GM19452 (cell line): ENCODE data around the gene ITM2B.

Experiments
- ATAC-seq: cut with Tn5 transposase; IDR thresholded peaks from one replicate; pipeline ENCODE4 v1.9.1; 2021; ENCODE audit not compliant: unreplicated experiment

Gene ITM2B

GRCh38 chr13:48255090-48255489 lies 22.1 kb downstream of the ITM2B start:
- ATAC-seq, result no peak

DNA sequence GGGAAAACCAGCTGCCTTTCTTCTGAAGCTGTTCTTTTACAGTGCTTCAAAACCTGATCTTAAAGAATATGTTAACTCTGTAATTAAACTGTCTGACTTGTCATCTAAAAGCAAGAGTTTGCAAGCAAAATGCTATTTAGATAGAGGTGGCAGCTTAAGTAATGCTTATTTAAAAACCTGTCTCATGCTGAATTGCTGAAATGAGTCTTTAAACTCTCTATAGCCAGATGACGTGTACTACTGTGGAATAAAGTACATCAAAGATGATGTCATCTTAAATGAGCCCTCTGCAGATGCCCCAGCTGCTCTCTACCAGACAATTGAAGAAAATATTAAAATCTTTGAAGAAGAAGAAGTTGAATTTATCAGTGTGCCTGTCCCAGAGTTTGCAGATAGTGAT lies 22.9 kb downstream of the ITM2B start:
- ATAC-seq, result no peak

- no peak for ATAC-seq
Observed at GRCh38 chr13:48258002-48258401, 25.0 kb downstream of the ITM2B start.

DNA sequence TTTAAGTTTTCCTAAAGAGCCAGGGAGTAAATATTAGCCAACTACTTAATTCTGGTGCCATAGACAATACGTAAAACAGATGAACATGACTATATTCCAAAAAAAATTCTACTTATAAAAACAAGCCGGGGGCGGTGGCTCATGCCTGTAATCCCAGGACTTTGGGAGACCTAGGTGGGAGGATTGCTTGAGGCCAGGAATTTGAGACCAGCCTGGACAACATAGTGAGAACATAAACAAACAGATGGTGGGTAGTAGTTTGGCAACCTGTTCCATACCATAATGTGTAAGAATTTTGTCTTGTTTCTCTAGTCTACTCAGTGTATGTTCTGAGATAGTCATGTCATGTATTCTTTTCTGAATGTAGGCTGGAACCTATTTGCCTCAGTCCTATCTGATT lies 25.4 kb downstream of the ITM2B start:
- ATAC-seq, result no peak

- ATAC-seq, result no peak
Observed at GRCh38 chr13:48260970-48261369, 28.0 kb downstream of the ITM2B start.

DNA sequence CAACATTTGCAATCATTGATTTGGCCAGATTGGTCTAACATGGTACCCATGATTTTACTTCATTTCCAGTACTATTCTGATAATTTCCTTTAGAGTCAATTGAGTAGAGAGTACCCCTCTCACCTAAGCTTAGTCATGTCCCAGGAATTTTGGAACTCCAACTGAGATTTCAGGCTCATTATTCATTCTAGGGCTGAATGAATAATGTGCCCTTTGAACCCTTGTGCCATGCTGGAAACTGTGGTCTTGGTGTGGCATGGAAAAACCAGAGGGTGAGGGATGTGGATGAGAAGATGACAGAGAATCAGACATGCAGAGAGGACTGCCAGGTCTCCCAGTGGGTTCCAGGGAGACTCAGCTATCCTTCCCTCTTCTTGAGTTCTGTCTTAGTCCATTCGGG lies 30.2 kb downstream of the ITM2B start:
- ATAC-seq, result no peak

GRCh38 chr13:48264058-48264457 lies 31.1 kb downstream of the ITM2B start:
- ATAC-seq, result no peak

GRCh38 chr13:48265217-48265815 lies 32.3 kb downstream of the ITM2B start:
- no peak for ATAC-seq

DNA sequence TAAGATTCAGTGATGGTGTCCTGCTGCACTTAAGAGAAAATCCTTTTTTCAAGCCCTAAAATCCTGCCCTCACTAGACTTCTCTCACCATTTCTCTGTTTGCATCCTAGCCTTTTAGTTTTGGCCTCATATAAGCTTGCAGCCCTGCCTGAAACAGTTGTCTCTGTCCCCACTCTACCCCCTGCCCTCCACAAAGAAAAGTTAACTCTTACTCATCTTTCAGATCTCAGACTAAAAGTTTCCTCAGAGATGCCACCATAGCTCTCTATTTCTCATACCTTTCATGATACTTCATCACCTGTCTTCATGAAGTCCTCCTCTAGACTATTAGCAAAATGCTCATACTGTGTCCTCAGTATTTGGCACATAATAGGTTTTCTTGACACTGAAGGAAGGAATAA lies 33.1 kb downstream of the ITM2B start:
- ATAC-seq, result no peak

- ATAC-seq, result no peak
Observed at GRCh38 chr13:48266701-48267639, 34.0 kb downstream of the ITM2B start.

GRCh38 chr13:48268019-48268418 lies 35.0 kb downstream of the ITM2B start:
- no peak for ATAC-seq

GRCh38 chr13:48273346-48273745 lies 40.3 kb downstream of the ITM2B start:
- ATAC-seq, result no peak

- ATAC-seq, result no peak
Observed at GRCh38 chr13:48275507-48275906, 42.5 kb downstream of the ITM2B start.

GRCh38 chr13:48278806-48279205 lies 45.8 kb downstream of the ITM2B start:
- ATAC-seq, result no peak

GRCh38 chr13:48281556-48281955 lies 48.5 kb downstream of the ITM2B start:
- no peak for ATAC-seq

- no peak for ATAC-seq
Observed at GRCh38 chr13:48291730-48292129, 58.7 kb downstream of the ITM2B start.

DNA sequence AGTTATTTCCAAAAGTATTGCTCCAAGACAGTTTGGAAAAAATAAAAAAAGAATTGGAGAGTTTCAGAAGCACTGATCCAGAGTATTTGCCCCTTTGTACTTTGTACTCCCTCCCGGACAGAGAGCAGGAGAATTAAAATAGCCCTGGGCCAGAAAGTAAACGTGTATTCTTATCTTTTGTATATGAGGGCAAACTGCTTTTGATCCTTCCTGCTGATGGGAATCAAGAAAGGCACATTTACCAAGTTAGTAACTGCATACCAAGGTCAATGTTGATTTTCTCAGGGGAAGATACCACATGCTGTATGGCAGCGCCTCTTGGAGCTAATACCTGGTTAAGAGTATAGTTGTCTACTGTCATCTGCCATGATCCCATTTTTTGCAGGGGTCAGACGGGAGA lies 59.6 kb downstream of the ITM2B start:
- no peak for ATAC-seq

DNA sequence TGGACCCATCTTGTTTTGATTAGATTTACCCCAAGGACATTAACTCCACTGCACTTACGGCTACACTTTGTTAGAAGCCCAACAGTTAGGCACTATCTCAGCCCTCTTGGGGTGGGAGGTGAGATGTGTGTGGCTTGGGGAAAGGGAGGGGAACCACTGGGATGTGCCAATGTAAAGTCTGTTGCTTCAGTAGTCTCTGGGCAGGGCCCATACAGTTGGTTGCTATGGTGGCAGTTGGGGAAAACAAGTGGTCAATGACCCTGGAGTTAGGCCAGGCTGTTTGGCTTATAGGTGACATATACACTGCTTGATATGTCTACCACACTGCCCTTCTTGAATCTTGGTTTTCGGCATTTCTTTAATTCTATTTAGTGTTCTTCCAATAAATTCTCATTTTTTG lies 61.6 kb downstream of the ITM2B start:
- ATAC-seq, result no peak

DNA sequence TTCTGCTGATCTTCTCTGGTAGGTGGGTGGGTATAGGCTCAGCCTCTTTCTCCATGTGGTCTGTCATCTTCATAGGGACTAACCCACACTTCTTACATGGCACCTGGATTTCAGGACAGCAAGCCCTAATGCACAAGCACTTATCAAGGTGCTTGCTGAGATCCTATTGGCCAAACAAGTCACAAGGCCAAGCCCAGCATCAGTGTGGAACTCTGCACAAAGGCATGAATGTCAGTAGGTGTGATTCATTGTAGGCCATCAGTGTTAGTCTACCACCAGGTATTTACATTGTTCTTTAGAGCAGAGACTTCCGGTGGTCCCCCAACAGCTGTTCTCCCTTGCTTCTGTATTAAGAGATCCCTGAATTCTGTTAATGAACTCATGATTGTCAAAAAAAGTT lies 62.3 kb downstream of the ITM2B start:
- ATAC-seq, result no peak

GRCh38 chr13:48296528-48296927 lies 63.5 kb downstream of the ITM2B start:
- ATAC-seq, result no peak

DNA sequence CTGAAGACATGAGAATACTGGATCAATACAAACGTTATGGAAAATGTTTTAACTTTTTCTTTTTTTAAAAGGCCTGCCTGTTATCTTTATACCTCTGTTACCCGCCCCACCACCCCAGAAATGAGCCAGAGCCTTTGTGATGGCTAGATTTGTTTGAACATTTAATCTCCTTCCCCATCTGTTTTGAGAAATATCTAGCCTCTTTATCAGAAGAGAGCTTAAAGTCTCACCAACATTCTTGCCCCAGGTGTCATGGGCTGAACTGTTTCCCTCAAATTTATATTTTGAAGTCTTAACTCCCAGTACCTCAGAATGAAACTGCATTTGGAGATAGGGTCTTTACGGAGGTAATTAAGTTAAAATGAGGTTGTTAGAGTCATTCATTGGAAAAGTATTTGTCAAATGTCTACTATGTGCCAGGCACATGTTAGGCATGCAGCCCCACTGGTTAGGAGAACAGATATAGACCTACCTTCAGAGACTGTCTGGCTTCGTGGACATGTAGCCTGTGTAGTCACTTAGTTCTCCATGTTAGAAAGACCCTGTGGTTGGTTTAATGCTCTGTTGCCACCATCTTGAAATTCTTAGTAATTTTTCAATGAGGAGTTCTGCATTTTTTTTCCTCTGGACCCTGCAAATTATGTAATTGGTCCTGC lies 64.3 kb downstream of the ITM2B start:
- no peak for ATAC-seq

GRCh38 chr13:48299591-48299990 lies 66.6 kb downstream of the ITM2B start:
- no peak for ATAC-seq
